ENCODE results near the gene APLN. TPM values are rescaled to one million over a fixed set of nuclear protein-coding genes. Genes with fewer than 3 reads are reported as not detected.

The APLN gene
- total RNA-seq, 2 donors from 2014 or later = not detected

DNA sequence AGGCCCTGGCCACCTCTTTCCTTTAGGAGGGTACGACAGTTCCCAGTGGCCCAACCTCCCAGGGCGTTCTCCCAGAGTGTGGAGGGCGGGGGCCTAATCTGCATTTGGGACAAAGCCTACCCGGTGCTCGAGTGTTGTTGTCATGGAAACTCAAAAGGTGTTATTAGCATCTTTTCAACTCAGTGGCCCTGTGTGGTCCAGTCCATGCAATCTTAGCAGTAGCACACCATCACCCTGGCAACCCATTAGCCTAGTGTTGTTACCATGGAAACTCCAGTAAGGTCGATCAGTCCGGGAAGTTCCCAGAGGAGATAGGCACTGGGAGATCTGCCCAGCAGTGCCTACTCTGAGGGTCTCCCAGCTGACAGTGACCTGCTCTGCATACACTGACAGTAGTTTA is 20.2 kb downstream of the APLN start:
- Histone ChIP-seq H3K9me3 (no peaks in the 10 kb centered on the region), H3K4me1 (no peaks in the 10 kb centered on the region), H3K36me3 (replicated peaks in 1 of 2; ENCODE audit: insufficient read depth in 1 of 2, low read depth in 2 of 2) (no peaks in the 10 kb centered on the region), H3K4me3 (no peak overlapping the region), H3K27ac (no peak overlapping the region), H3K27me3 (no peaks in the 10 kb centered on the region)
- intact Hi-C loops (cut with DNase I) = no loop called here
- DNase-seq = no peak
- TF ChIP-seq, protein P1, sequence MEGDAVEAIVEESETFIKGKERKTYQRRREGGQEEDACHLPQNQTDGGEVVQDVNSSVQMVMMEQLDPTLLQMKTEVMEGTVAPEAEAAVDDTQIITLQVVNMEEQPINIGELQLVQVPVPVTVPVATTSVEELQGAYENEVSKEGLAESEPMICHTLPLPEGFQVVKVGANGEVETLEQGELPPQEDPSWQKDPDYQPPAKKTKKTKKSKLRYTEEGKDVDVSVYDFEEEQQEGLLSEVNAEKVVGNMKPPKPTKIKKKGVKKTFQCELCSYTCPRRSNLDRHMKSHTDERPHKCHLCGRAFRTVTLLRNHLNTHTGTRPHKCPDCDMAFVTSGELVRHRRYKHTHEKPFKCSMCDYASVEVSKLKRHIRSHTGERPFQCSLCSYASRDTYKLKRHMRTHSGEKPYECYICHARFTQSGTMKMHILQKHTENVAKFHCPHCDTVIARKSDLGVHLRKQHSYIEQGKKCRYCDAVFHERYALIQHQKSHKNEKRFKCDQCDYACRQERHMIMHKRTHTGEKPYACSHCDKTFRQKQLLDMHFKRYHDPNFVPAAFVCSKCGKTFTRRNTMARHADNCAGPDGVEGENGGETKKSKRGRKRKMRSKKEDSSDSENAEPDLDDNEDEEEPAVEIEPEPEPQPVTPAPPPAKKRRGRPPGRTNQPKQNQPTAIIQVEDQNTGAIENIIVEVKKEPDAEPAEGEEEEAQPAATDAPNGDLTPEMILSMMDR (IDR thresholded peaks at IDR 0.05) = no peak
- TF ChIP-seq POLR2A (IDR thresholded peaks at IDR 0.05) = no peak
- no peak for ATAC-seq
- WGBS, 2 donors = 42 to 45% methylated on average over 5 to 7 of the region's 7 CpGs

DNA sequence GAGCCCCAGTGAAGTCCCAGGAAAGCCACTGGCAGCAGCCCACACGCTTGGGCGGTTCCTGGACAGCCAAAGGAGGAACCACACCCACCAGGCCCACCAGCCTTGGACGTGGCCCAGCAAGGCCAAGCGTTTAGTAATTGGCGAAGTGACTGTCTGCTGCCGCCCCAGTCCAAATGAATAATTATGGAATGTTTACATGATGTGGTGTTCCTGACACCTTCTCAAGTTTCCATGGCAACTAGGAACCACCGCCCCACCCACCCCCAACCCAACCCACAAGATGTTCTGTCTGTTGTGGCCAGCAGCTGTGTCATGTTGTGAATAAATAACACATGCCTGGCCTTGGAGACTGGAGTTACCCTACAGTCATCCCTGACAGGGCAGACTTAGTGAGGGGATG is 22.3 kb downstream of the APLN start:
- Histone ChIP-seq H3K36me3 (replicated peaks in 1 of 2; ENCODE audit: insufficient read depth in 1 of 2, low read depth in 2 of 2) (no peaks in the 10 kb centered on the region), H3K9me3 (no peaks in the 10 kb centered on the region), H3K27ac (no peak overlapping the region), H3K27me3 (no peaks in the 10 kb centered on the region), H3K4me3 (no peak overlapping the region), H3K4me1 (no peaks in the 10 kb centered on the region)
- 75 to 100% methylated on average over 1 to 4 of the region's 7 CpGs for WGBS, 2 donors
- ATAC-seq (no peak), DNase-seq (no peak)
- TF ChIP-seq, protein P1 (IDR thresholded peaks at IDR 0.05) = no peak
- TF ChIP-seq POLR2A (IDR thresholded peaks at IDR 0.05) = no peak
- intact Hi-C loops (cut with DNase I) = no loop called here

DNA sequence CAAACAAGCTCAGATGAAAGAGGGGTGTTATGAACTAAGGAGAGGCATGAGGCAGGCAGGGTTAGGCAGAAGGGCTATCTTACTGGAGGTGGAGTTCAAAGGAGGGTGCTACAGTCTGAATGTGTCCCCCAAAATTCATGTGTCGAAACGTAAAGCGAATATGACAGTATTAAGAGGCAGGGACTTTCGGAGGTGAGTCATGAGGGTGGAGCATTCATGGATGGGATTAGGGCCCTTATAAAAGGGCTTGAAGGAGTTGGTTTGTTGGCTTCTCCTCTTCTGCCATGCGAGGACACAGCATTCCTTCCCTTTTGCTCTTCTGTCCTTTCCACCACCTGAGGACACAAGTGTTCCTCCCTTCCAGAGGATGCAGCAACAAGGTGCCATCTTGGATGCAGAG is 22.9 kb downstream of the APLN start:
- Histone ChIP-seq H3K4me1 (no peaks in the 10 kb centered on the region), H3K4me3 (no peak overlapping the region), H3K27ac (no peak overlapping the region), H3K27me3 (no peaks in the 10 kb centered on the region), H3K9me3 (no peaks in the 10 kb centered on the region), H3K36me3 (replicated peaks in 1 of 2; ENCODE audit: insufficient read depth in 1 of 2, low read depth in 2 of 2) (no peaks in the 10 kb centered on the region)
- TF ChIP-seq, protein P1 (IDR thresholded peaks at IDR 0.05) = no peak
- no peak for TF ChIP-seq POLR2A (IDR thresholded peaks at IDR 0.05)
- DNase-seq = no peak
- ATAC-seq = no peak
- intact Hi-C loops (cut with DNase I) = no loop called here
- 90 to 96% methylated on average over 5 of the region's 5 CpGs for WGBS, 2 donors

DNA sequence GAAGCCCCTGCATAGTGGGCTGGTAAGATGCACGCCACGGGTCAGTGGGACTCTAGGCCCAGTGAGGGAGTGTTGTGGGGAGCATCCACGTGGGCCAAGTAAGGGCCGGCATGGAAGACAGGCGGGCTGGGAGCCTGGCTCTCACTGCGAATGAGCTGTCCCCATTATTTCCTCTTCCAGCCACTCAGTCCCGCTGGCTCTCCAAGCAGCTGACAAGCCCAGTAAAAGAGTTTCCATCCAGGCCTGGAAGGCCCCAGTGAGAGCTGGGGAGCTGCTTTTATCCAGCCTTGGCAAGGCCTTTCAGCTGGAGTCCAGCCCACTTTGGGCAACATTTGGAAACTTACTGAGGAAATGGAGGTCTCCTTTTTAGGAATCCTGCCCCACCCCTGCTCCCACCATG is 24.9 kb downstream of the APLN start:
- DNase-seq (no peak), ATAC-seq (no peak)
- intact Hi-C loops (cut with DNase I) = no loop called here
- no peaks in the 10 kb centered on the region for H3K4me1 ChIP-seq
- TF ChIP-seq, protein P1 (IDR thresholded peaks at IDR 0.05) = no peak
- H3K4me3 ChIP-seq = no peak overlapping the region
- no peaks in the 10 kb centered on the region for H3K27me3 ChIP-seq
- no peaks in the 10 kb centered on the region for H3K9me3 ChIP-seq
- H3K27ac ChIP-seq = no peak overlapping the region
- WGBS, 2 donors = 87 to 100% methylated on average over 2 to 5 of the region's 7 CpGs
- no peaks in the 10 kb centered on the region for H3K36me3 ChIP-seq (replicated peaks in 1 of 2; ENCODE audit: insufficient read depth in 1 of 2, low read depth in 2 of 2)

DNA sequence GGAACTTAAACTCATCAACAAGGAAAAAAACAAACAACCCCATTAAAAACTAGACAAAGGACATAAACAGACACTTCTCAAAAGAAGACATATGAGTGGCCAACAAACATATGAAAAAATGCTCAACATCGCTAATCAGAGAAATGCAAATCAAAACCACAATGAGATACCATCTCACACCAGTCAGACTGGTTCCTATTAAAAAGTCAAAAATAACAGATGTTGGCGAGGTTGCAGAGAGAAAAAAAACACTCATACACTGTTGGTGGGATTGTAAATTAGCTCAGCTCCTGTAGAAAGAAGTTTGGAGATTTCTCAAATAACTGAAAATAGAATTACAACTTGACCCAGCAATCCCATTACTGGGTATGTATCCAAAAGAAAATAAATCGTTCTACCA is 28.7 kb downstream of the APLN start:
- 52 to 65% methylated on average over 3 of the region's 3 CpGs for WGBS, 2 donors
- H3K36me3 ChIP-seq (replicated peaks in 1 of 2; ENCODE audit: insufficient read depth in 1 of 2, low read depth in 2 of 2) = no peaks in the 10 kb centered on the region
- intact Hi-C loops (cut with DNase I) = no loop called here
- no peak overlapping the region for H3K4me3 ChIP-seq
- no peak for DNase-seq
- no peaks in the 10 kb centered on the region for H3K4me1 ChIP-seq
- no peak overlapping the region for H3K27ac ChIP-seq
- ATAC-seq = no peak
- no peak for TF ChIP-seq POLR2A (IDR thresholded peaks at IDR 0.05)
- TF ChIP-seq, protein P1 (IDR thresholded peaks at IDR 0.05) = no peak
- no peaks in the 10 kb centered on the region for H3K9me3 ChIP-seq
- no peaks in the 10 kb centered on the region for H3K27me3 ChIP-seq
